ENCODE data around the gene KIAA0319L. TPM values are rescaled to one million over a fixed set of nuclear protein-coding genes. Genes with fewer than 3 reads are reported as not detected.

The KIAA0319L gene
- total and polyA plus RNA-seq, 2 experiments from 2014 or later: 27.2 to 75.1 TPM

- H3K4me2 ChIP-seq: no peak overlapping the region
- H3K9me3 Mint-ChIP-seq: no peaks in the 10 kb centered on the region
- no peak overlapping the region for H3K4me3 Mint-ChIP-seq
- no peaks in the 10 kb centered on the region for H3K27me3 Mint-ChIP-seq (ENCODE audit: insufficient read depth, low read depth, poor library complexity)
- H3K36me3 ChIP-seq (ENCODE audit: insufficient read depth): peaks cover 17% of the 10 kb centered on the region
- H3K4me1 Mint-ChIP-seq: no peaks in the 10 kb centered on the region
- H3K36me3 Mint-ChIP-seq (ENCODE audit: low read depth): peaks cover 14% of the 10 kb centered on the region
- ATAC-seq: peak; percentile 35; the same call in 2 of the 3 replicates
- no peak overlapping the region for H3K4me3 ChIP-seq
- TF ChIP-seq, protein P1, sequence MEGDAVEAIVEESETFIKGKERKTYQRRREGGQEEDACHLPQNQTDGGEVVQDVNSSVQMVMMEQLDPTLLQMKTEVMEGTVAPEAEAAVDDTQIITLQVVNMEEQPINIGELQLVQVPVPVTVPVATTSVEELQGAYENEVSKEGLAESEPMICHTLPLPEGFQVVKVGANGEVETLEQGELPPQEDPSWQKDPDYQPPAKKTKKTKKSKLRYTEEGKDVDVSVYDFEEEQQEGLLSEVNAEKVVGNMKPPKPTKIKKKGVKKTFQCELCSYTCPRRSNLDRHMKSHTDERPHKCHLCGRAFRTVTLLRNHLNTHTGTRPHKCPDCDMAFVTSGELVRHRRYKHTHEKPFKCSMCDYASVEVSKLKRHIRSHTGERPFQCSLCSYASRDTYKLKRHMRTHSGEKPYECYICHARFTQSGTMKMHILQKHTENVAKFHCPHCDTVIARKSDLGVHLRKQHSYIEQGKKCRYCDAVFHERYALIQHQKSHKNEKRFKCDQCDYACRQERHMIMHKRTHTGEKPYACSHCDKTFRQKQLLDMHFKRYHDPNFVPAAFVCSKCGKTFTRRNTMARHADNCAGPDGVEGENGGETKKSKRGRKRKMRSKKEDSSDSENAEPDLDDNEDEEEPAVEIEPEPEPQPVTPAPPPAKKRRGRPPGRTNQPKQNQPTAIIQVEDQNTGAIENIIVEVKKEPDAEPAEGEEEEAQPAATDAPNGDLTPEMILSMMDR (conservative IDR thresholded peaks at IDR 0.05; ENCODE audit: low read depth in 2 of 2): no peak
- TF ChIP-seq JUNB (IDR thresholded peaks at IDR 0.05; ENCODE audit: unreplicated experiment): no peak
- TF ChIP-seq POLR2AphosphoS5 (IDR thresholded peaks at IDR 0.05; ENCODE audit: low read depth): no peak
- TF ChIP-seq ZNF331 (CRISPR knock-in tag; IDR thresholded peaks at IDR 0.05; ENCODE audit: low read depth): no peak
- no peak for TF ChIP-seq ZNF114 (CRISPR knock-in tag; IDR thresholded peaks at IDR 0.05)
- TF ChIP-seq EZH2phosphoT487 (IDR thresholded peaks at IDR 0.05; ENCODE audit: unreplicated experiment): no peak
- TF ChIP-seq STAT1 (IDR thresholded peaks at IDR 0.05; ENCODE audit: unreplicated experiment): no peak
- TF ChIP-seq, protein P2, sequence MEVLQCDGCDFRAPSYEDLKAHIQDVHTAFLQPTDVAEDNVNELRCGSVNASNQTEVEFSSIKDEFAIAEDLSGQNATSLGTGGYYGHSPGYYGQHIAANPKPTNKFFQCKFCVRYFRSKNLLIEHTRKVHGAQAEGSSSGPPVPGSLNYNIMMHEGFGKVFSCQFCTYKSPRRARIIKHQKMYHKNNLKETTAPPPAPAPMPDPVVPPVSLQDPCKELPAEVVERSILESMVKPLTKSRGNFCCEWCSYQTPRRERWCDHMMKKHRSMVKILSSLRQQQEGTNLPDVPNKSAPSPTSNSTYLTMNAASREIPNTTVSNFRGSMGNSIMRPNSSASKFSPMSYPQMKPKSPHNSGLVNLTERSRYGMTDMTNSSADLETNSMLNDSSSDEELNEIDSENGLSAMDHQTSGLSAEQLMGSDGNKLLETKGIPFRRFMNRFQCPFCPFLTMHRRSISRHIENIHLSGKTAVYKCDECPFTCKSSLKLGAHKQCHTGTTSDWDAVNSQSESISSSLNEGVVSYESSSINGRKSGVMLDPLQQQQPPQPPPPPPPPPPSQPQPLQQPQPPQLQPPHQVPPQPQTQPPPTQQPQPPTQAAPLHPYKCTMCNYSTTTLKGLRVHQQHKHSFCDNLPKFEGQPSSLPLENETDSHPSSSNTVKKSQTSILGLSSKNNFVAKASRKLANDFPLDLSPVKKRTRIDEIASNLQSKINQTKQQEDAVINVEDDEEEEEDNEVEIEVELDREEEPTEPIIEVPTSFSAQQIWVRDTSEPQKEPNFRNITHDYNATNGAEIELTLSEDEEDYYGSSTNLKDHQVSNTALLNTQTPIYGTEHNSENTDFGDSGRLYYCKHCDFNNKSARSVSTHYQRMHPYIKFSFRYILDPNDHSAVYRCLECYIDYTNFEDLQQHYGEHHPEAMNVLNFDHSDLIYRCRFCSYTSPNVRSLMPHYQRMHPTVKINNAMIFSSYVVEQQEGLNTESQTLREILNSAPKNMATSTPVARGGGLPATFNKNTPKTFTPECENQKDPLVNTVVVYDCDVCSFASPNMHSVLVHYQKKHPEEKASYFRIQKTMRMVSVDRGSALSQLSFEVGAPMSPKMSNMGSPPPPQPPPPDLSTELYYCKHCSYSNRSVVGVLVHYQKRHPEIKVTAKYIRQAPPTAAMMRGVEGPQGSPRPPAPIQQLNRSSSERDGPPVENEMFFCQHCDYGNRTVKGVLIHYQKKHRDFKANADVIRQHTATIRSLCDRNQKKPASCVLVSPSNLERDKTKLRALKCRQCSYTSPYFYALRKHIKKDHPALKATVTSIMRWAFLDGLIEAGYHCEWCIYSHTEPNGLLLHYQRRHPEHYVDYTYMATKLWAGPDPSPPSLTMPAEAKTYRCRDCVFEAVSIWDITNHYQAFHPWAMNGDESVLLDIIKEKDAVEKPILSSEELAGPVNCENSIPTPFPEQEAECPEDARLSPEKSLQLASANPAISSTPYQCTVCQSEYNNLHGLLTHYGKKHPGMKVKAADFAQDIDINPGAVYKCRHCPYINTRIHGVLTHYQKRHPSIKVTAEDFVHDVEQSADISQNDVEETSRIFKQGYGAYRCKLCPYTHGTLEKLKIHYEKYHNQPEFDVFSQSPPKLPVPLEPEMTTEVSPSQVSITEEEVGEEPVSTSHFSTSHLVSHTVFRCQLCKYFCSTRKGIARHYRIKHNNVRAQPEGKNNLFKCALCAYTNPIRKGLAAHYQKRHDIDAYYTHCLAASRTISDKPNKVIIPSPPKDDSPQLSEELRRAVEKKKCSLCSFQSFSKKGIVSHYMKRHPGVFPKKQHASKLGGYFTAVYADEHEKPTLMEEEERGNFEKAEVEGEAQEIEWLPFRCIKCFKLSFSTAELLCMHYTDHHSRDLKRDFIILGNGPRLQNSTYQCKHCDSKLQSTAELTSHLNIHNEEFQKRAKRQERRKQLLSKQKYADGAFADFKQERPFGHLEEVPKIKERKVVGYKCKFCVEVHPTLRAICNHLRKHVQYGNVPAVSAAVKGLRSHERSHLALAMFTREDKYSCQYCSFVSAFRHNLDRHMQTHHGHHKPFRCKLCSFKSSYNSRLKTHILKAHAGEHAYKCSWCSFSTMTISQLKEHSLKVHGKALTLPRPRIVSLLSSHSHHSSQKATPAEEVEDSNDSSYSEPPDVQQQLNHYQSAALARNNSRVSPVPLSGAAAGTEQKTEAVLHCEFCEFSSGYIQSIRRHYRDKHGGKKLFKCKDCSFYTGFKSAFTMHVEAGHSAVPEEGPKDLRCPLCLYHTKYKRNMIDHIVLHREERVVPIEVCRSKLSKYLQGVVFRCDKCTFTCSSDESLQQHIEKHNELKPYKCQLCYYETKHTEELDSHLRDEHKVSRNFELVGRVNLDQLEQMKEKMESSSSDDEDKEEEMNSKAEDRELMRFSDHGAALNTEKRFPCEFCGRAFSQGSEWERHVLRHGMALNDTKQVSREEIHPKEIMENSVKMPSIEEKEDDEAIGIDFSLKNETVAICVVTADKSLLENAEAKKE (CRISPR knock-in tag; IDR thresholded peaks at IDR 0.05): no peak
- TF ChIP-seq, protein P3, sequence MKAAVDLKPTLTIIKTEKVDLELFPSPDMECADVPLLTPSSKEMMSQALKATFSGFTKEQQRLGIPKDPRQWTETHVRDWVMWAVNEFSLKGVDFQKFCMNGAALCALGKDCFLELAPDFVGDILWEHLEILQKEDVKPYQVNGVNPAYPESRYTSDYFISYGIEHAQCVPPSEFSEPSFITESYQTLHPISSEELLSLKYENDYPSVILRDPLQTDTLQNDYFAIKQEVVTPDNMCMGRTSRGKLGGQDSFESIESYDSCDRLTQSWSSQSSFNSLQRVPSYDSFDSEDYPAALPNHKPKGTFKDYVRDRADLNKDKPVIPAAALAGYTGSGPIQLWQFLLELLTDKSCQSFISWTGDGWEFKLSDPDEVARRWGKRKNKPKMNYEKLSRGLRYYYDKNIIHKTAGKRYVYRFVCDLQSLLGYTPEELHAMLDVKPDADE (IDR thresholded peaks at IDR 0.05): no peak
- TF ChIP-seq EZH2 (IDR thresholded peaks at IDR 0.05; ENCODE audit: low read depth, unreplicated experiment): no peak
- TF ChIP-seq, protein P4, sequence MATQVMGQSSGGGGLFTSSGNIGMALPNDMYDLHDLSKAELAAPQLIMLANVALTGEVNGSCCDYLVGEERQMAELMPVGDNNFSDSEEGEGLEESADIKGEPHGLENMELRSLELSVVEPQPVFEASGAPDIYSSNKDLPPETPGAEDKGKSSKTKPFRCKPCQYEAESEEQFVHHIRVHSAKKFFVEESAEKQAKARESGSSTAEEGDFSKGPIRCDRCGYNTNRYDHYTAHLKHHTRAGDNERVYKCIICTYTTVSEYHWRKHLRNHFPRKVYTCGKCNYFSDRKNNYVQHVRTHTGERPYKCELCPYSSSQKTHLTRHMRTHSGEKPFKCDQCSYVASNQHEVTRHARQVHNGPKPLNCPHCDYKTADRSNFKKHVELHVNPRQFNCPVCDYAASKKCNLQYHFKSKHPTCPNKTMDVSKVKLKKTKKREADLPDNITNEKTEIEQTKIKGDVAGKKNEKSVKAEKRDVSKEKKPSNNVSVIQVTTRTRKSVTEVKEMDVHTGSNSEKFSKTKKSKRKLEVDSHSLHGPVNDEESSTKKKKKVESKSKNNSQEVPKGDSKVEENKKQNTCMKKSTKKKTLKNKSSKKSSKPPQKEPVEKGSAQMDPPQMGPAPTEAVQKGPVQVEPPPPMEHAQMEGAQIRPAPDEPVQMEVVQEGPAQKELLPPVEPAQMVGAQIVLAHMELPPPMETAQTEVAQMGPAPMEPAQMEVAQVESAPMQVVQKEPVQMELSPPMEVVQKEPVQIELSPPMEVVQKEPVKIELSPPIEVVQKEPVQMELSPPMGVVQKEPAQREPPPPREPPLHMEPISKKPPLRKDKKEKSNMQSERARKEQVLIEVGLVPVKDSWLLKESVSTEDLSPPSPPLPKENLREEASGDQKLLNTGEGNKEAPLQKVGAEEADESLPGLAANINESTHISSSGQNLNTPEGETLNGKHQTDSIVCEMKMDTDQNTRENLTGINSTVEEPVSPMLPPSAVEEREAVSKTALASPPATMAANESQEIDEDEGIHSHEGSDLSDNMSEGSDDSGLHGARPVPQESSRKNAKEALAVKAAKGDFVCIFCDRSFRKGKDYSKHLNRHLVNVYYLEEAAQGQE (IDR thresholded peaks at IDR 0.05; ENCODE audit: unreplicated experiment): no peak
- H3K4me1 ChIP-seq (ENCODE audit: insufficient read depth): no peaks in the 10 kb centered on the region
- no peaks in the 10 kb centered on the region for H3K9me2 ChIP-seq (ENCODE audit: insufficient read depth)
- no peaks in the 10 kb centered on the region for H3K79me2 ChIP-seq (replicated peaks; ENCODE audit: insufficient read depth)
- H3K27me3 ChIP-seq (ENCODE audit: insufficient read depth): no peaks in the 10 kb centered on the region
- H2AFZ ChIP-seq: no peak overlapping the region
- H3K27ac Mint-ChIP-seq: no peak overlapping the region
- peaks cover 7% of the 10 kb centered on the region; the same call in 1 of the 2 replicates for H4K20me1 ChIP-seq (replicated peaks; ENCODE audit: insufficient read depth)
- no peak overlapping the region for H3K27ac ChIP-seq (ENCODE audit: low read depth)
- no peak for DNase-seq (ENCODE audit: low spot score)
- peaks cover 3% of the 10 kb centered on the region; the same call in 1 of the 2 replicates for H3F3A ChIP-seq (replicated peaks; ENCODE audit: low read depth)
Observed at GRCh38 chr1:35597870-35598269, 40.7 kb upstream of the KIAA0319L start.

Data from GM23338 (cell line).